Mammary epithelial cell (primary cell): ENCODE measurements around the gene BACH2.

ENCODE experiments used
- EZH2 ChIP-seq: IDR thresholded peaks from 2 replicates; pipeline ENCODE4 v1.6.1; 2012; ENCODE audit warnings: low read length, inconsistent platforms, borderline replicate concordance
- TF ChIP-seq, protein P1 (sequence below), 2 donors: IDR thresholded peaks in 1 of 2; conservative IDR thresholded peaks in 1 of 2; 2 replicates each; pipeline ENCODE4 v1.5.1; 2011 to 2012; ENCODE audit warnings: inconsistent platforms in 2 of 2, low read length in 2 of 2, mild to moderate bottlenecking in 2 of 2, control low read depth in 1 of 2, low read depth in 1 of 2; ENCODE audit not compliant: insufficient read depth in 1 of 2; ENCODE audit errors: extremely low read depth in 1 of 2

- TF ChIP-seq, protein P1, sequence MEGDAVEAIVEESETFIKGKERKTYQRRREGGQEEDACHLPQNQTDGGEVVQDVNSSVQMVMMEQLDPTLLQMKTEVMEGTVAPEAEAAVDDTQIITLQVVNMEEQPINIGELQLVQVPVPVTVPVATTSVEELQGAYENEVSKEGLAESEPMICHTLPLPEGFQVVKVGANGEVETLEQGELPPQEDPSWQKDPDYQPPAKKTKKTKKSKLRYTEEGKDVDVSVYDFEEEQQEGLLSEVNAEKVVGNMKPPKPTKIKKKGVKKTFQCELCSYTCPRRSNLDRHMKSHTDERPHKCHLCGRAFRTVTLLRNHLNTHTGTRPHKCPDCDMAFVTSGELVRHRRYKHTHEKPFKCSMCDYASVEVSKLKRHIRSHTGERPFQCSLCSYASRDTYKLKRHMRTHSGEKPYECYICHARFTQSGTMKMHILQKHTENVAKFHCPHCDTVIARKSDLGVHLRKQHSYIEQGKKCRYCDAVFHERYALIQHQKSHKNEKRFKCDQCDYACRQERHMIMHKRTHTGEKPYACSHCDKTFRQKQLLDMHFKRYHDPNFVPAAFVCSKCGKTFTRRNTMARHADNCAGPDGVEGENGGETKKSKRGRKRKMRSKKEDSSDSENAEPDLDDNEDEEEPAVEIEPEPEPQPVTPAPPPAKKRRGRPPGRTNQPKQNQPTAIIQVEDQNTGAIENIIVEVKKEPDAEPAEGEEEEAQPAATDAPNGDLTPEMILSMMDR (conservative IDR thresholded peaks at IDR 0.05 in 1 of 2, IDR thresholded peaks at IDR 0.05 in 1 of 2; ENCODE audit: extremely low read depth in 1 of 2, insufficient read depth in 1 of 2, low read depth in 1 of 2, low read length in 2 of 2) = no peak
- no peak for TF ChIP-seq EZH2
These were observed 139.8 kb downstream of the BACH2 start for GRCh38 chr6:90156861-90157260.
